Activated T-cell treated with anti-CD3 and anti-CD28 coated beads, Interleukin-2, amount 50 U/mL, for 48 hours (primary cell): ENCODE results near the gene BRPF1.
A peak's percentile ranks its signal among the peaks of the same experiment; 100 is the strongest.

Experiments
- DNase-seq, 2 experiments: peaks; one replicate each; pipeline ENCODE4 v3.0.0-alpha.2; 2020

The BRPF1 gene, protein sequence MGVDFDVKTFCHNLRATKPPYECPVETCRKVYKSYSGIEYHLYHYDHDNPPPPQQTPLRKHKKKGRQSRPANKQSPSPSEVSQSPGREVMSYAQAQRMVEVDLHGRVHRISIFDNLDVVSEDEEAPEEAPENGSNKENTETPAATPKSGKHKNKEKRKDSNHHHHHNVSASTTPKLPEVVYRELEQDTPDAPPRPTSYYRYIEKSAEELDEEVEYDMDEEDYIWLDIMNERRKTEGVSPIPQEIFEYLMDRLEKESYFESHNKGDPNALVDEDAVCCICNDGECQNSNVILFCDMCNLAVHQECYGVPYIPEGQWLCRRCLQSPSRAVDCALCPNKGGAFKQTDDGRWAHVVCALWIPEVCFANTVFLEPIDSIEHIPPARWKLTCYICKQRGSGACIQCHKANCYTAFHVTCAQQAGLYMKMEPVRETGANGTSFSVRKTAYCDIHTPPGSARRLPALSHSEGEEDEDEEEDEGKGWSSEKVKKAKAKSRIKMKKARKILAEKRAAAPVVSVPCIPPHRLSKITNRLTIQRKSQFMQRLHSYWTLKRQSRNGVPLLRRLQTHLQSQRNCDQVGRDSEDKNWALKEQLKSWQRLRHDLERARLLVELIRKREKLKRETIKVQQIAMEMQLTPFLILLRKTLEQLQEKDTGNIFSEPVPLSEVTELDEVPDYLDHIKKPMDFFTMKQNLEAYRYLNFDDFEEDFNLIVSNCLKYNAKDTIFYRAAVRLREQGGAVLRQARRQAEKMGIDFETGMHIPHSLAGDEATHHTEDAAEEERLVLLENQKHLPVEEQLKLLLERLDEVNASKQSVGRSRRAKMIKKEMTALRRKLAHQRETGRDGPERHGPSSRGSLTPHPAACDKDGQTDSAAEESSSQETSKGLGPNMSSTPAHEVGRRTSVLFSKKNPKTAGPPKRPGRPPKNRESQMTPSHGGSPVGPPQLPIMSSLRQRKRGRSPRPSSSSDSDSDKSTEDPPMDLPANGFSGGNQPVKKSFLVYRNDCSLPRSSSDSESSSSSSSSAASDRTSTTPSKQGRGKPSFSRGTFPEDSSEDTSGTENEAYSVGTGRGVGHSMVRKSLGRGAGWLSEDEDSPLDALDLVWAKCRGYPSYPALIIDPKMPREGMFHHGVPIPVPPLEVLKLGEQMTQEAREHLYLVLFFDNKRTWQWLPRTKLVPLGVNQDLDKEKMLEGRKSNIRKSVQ (N-terminal part only)

GRCh38 chr3:9731206-9732079 lies at the start of gene BRPF1:
Gene BRPF1 (plus strand): TSS chr3:9731735. CDS start chr3:9734141, 2,406 bp downstream.
- peak; percentile 99 for DNase-seq

DNA sequence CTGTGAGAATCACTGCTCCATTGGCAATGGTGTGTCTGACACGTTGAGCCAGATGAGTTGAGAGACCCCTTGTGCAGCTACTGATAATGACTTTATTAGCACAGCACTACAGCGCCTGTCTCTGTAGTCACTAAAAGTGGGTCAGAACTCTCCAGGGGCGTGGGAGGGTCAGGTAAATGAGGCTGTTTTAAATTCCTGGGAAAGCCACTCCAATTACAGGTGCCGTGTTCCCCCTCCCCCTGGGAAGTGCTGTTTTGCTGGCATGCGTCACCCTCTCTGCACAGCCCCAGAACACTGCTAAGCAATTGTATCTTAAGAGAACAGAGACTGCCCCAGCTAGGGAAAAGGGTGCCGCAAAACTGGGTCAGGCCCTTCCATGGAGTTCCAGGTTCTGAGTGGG lies 49.4 kb upstream of the BRPF1 start:
- DNase-seq: no peak

- DNase-seq: no peak
Observed at GRCh38 chr3:9683426-9683825, 48.1 kb upstream of the BRPF1 start.

DNA sequence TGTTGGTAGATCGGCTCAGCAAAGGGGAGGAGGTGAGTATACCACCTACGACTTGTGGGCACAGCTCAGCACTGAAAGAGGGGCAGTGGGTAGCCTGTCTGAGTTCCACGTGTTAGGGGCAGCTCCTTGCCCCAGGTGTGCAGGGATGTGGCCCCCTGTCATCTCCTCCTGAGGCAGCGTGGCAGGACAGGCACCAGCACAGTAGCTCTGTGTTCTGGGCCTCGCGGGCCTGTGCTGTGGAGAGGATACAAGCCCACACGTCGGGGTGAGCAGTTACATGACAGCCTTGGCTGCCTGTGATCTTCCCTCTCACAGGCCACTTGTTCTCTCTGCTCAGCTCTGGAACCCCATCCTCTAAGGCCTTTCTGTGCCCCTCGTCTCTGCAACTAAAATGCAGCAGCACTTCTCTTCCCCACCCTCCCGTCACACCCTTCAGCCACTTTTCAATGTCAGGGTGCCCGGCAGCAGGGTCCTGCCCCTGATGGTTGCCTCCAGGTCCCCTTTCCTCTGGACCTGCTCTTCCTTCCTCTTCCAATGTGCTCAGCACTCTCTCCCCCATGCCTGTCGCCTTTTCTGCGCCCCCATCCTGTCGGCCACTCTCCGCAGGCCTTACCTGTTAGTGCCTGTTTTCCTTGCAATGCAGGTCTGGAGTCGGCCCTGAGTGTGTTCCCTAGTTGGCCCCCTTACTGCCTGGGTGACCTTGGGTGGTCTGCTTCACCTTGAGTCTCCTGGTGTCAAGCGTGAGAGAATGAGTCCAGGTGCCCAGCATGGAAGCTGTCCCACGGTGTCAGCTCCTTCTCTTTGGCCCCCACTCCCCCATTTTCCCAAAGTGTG lies 46.1 kb upstream of the BRPF1 start:
- DNase-seq: no peak

- DNase-seq: no peak
Observed at GRCh38 chr3:9686050-9686550, 45.4 kb upstream of the BRPF1 start.

- no peak for DNase-seq
Observed at GRCh38 chr3:9686703-9687102, 44.8 kb upstream of the BRPF1 start.

GRCh38 chr3:9687514-9687913 lies 44.0 kb upstream of the BRPF1 start:
- DNase-seq: no peak

GRCh38 chr3:9688961-9689360 lies 42.6 kb upstream of the BRPF1 start:
- DNase-seq: no peak

GRCh38 chr3:9689757-9690156 lies 41.8 kb upstream of the BRPF1 start:
- no peak for DNase-seq

DNA sequence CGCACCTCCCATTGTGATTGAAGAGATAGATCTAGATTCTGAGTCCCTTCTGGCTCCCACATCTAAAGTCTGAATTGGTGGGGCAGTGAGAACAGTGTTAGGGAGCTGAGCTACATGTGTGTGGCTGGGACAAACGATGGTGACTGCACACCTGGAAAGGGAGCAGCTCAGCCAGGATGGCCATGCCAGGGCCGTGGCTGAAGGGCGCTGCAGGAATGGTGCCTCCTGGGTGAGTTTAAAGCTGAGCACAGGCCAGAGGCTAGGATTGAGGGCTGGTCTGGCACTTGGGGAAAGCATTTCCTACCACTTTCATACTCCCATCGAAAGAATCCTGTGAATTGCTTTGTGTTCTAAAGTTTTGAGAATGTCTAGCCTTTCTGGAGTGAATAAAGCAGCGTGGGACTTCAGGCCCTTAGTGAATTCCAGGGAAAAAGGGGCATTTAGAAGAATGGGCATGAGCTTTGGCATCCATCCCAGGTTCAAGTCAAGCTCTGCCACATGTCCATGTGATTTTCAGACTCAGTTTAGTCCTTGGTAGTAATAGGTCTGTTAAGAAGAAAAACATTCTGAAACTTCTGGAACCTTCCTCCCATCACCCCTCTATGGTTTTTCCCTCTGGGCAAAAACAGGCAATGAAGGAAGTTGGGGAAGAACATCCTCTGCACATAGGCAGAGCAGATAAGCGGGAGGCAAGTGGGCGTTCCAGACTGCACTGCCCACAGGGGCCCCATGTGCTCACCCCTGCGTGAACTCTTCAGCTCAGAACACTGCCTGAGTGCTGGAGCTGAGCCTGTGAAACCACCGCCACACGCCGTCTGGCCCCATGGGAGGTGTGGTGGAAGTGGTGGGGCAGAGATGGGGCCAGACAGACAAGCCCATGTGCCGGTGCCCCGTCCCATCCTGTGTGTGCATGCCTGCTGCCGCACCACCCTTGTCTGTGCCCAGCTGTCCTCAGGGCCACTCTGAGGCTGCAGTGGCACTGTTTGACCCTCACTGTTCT lies 40.8 kb upstream of the BRPF1 start:
- no peak for DNase-seq

- no peak for DNase-seq
Observed at GRCh38 chr3:9691636-9692035, 39.9 kb upstream of the BRPF1 start.

DNA sequence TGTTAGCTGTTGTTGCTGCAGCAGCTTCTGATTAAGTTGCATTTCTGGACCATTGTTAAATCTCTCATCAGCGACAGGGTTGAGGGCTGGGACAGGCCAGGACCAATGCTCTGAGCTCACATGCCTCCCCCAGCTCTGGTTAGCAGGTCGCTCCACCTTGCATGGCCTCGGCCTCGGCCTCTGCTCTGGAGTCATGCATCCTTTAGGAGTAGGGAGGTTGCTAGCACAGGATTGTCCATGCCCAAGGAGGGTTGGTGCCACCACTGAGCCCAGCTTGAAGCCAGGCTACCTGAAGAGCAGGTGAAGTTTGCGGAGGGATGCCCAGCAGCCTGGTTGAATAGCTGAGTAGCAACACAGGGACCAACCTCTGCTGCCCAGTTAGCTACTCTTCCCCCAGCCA lies 39.1 kb upstream of the BRPF1 start:
- DNase-seq: no peak

GRCh38 chr3:9695345-9695744 lies 36.2 kb upstream of the BRPF1 start:
- no peak for DNase-seq

DNA sequence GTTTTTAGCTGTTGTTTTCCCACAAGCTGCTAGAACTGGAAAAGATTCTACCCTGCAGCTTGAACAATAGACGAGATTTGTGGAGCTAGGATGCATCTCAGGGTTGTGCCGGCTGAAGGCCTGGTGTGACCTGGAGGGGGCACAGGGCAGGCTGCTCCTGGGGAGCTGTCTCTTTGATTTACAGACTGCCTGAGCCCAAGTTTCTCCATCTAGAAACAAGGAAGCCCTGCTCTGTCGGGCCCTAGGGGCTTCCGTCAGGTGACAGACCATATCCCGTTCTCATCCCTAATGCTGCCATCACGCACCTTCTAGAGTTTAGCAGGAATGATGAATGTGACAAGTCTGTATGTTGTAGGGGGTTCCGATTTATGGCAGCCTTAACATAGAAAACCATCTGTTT lies 35.8 kb upstream of the BRPF1 start:
- no peak for DNase-seq

DNA sequence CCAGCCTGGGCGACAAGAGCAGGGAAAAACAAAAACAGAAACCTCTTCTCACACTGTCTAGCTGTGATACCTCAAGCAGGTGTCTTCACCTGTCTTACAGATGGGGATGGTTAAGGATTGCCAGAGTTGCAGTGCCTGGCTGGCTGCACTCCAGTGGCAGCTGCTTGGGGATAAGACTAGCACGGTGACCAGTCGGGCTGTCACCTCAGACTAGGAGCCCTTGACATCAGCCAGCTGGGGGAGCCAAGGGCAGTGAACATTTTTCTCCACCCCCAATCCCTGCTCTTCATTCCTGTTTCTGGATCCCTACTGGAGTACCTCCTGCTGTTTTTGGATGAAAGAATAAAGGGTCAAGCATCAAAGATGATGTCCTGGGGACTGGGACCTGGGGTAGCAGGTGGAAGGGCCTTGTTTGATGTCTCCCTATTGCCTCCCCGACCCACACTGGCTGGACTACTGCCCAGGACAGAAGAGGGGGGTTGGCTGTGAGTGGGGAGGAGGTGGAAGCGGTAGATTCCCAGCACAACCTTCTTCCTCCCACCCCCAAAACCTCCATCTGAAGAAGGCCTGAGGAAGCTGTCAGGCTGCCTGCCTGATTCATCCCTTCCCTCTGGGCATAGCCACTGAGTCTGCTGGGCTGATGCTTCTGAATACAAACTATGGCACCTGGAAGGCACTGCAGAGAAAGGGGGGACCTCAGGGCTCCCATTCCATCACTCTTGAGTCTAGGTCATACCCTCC lies 34.9 kb upstream of the BRPF1 start:
- no peak for DNase-seq

- DNase-seq: no peak
Observed at GRCh38 chr3:9697892-9698291, 33.6 kb upstream of the BRPF1 start.

DNA sequence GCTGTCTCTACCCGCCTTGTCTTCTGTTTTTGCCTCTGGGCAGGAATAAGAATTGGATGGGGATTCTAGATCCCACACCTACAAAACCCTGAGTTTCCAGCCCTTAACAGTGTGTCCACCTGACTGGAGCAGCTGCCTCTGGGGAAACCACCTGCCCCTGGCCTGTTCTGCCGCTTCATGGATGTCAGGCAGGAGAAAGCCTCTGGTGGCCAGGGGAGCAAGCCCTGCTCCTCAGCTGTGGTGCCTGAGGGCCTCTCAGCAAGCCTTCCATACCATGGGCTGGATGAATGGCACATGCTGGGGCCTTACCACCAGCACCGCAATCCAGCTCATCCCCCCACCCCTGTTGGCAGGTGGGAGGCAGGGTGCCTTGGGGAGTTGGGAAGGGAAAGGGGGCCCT lies 33.2 kb upstream of the BRPF1 start:
- no peak for DNase-seq

- no peak for DNase-seq
Observed at GRCh38 chr3:9700536-9700935, 31.0 kb upstream of the BRPF1 start.

GRCh38 chr3:9701006-9701405 lies 30.5 kb upstream of the BRPF1 start:
- DNase-seq: no peak
